Fibroblast of pulmonary artery (primary cell): Measurements from ENCODE around the gene TLCD3A.
"Not testable (repeated sequence)": the region's sequence is repeated elsewhere in the genome, so short reads cannot be mapped to it uniquely, and the experiment has no call there.

Experiments
- DNase-seq: peaks from one replicate; pipeline ENCODE4 v3.0.0-alpha.2; 2010; ENCODE audit warnings: low read depth
- H3K4me3 ChIP-seq: replicated peaks from 2 replicates; pipeline ENCODE4 v1.5.1; 2011; ENCODE audit warnings: low read depth, mild to moderate bottlenecking, control low read depth, low read length, moderate library complexity
- CTCF ChIP-seq: IDR thresholded peaks from 2 replicates; pipeline ENCODE4 v1.5.1; 2011; ENCODE audit warnings: mild to moderate bottlenecking, control low read depth, low read length, inconsistent platforms; ENCODE audit errors: missing control alignments

The TLCD3A gene

GRCh38 chr17:690361-690760, 42.0 kb upstream of the TLCD3A start:
- DNase-seq, result no peak
- no peak for TF ChIP-seq CTCF
- no peak overlapping the region for H3K4me3 ChIP-seq

GRCh38 chr17:691423-691822, 41.0 kb upstream of the TLCD3A start:
- TF ChIP-seq CTCF, result no peak
- peak; percentile 36 for DNase-seq
- H3K4me3 ChIP-seq, result no peak overlapping the region

- peak; percentile 12 for DNase-seq
- H3K4me3 ChIP-seq, result no peak overlapping the region
- TF ChIP-seq CTCF, result no peak
Measured at GRCh38 chr17:692116-692515, 40.3 kb upstream of the TLCD3A start.

- peak; percentile 92 for DNase-seq
- H3K4me3 ChIP-seq, result no peak overlapping the region
- no peak for TF ChIP-seq CTCF
Measured at GRCh38 chr17:693791-694638, 38.4 kb upstream of the TLCD3A start.

- no peak for TF ChIP-seq CTCF
- H3K4me3 ChIP-seq, result no peak overlapping the region
- DNase-seq, result no peak
Measured at GRCh38 chr17:696369-696768, 36.0 kb upstream of the TLCD3A start.

- DNase-seq, result no peak
- H3K4me3 ChIP-seq, result no peak overlapping the region
- no peak for TF ChIP-seq CTCF
Measured at GRCh38 chr17:697682-698081, 34.7 kb upstream of the TLCD3A start.

GRCh38 chr17:698096-698495, 34.3 kb upstream of the TLCD3A start:
- DNase-seq, H3K4me3 ChIP-seq: not testable (repeated sequence)
